HepG2 (cell line): Measurements from ENCODE around the gene CATSPERE. TPM values are rescaled to one million over a fixed set of nuclear protein-coding genes. Genes with fewer than 3 reads are reported as not detected.
A peak's percentile ranks its signal among the peaks of the same experiment; 100 is the strongest.

Source experiments
- CBX1 ChIP-seq: IDR thresholded peaks from one replicate; pipeline ENCODE4 v1.6.1; 2016; ENCODE audit warnings: antibody characterized with exemption, low read depth
- CENPT ChIP-seq: sonication (generic); formaldehyde crosslinking; IDR thresholded peaks from 2 replicates; pipeline ENCODE4 v1.8.0; 2022; ENCODE audit warnings: low read depth, mild to moderate bottlenecking, moderate library complexity, missing genetic modification reagents
- DBP ChIP-seq: sonication (generic); formaldehyde crosslinking; IDR thresholded peaks from 2 replicates; pipeline ENCODE4 v1.4.0; 2020; ENCODE audit warnings: missing genetic modification reagents; ENCODE audit errors: not compliant biosample characterization
- DRAP1 ChIP-seq: IDR thresholded peaks from 2 replicates; pipeline ENCODE4 v1.6.1; 2016; ENCODE audit warnings: missing genetic modification reagents, missing compliant biosample characterization
- HES4 ChIP-seq: sonication (generic); formaldehyde crosslinking; IDR thresholded peaks from 2 replicates; pipeline ENCODE4 v1.9.0; 2021; ENCODE audit warnings: mild to moderate bottlenecking, missing genetic modification reagents, borderline replicate concordance
- HOMEZ ChIP-seq: IDR thresholded peaks from 2 replicates; pipeline ENCODE4 v1.6.1; 2016; ENCODE audit warnings: low read depth
- HOXA5 ChIP-seq: sonication (generic); formaldehyde crosslinking; IDR thresholded peaks from 2 replicates; pipeline ENCODE4 v1.4.0; 2020; ENCODE audit warnings: missing genetic modification reagents
- MXI1 ChIP-seq: IDR thresholded peaks from 3 replicates; pipeline ENCODE4 v1.6.1; 2012; ENCODE audit warnings: low read depth, low read length, inconsistent platforms, borderline replicate concordance
- POLR2AphosphoS5 ChIP-seq: IDR thresholded peaks from 2 replicates; pipeline ENCODE4 v1.6.1; 2012; ENCODE audit warnings: low read depth, low read length
- PTBP1 ChIP-seq: fragments of 200-400 bp; formaldehyde crosslinking; IDR thresholded peaks from 2 replicates; pipeline ENCODE4 v1.6.1; 2018; ENCODE audit warnings: low read length, low read depth; ENCODE audit not compliant: poor library complexity, severe bottlenecking
- ZBTB10 ChIP-seq: sonication (generic); formaldehyde crosslinking; IDR thresholded peaks from 2 replicates; pipeline ENCODE4 v1.4.0; 2020; ENCODE audit warnings: missing genetic modification reagents, borderline replicate concordance
- ZNF407 ChIP-seq: sonication (generic); formaldehyde crosslinking; IDR thresholded peaks from one replicate; pipeline ENCODE4 v1.5.1; 2020; ENCODE audit warnings: mild to moderate bottlenecking, missing genetic modification reagents; ENCODE audit errors: not compliant biosample characterization
- ZNF891 ChIP-seq: sonication (generic); formaldehyde crosslinking; IDR thresholded peaks from 2 replicates; pipeline ENCODE4 v1.5.0; 2020; ENCODE audit warnings: mild to moderate bottlenecking, missing genetic modification reagents
- ZSCAN22 ChIP-seq: sonication (generic); formaldehyde crosslinking; IDR thresholded peaks from 2 replicates; pipeline ENCODE4 v1.4.0; 2020; ENCODE audit warnings: mild to moderate bottlenecking, missing genetic modification reagents
- polyA plus RNA-seq, 8 experiments: library from polyadenylated mRNA; depleted of rRNA in 3 of 8; stranded (reverse) in 7 of 8; unstranded in 1 of 8; fragments of >200 nt; fragmentation: Illumina TruSeq in 4 of 8; extraction: Trizol in 4 of 8; gene quantifications; 2 replicates each; pipeline versions ENCODE4 v1.2.1 to v1.2.3, GENCODE V29; 2011 to 2016; ENCODE audit warnings: low read depth in 4 of 8, missing spikeins in 1 of 8, mixed read lengths in 1 of 8; ENCODE audit not compliant: insufficient read depth in 1 of 8
- total RNA-seq, 5 experiments: library from RNA; depleted of rRNA; stranded (reverse); fragments of >200 nt; fragmentation: Illumina TruSeq; extraction: Trizol; gene quantifications; 2 replicates each; pipeline ENCODE4 v1.2.3, GENCODE V29; 2016; ENCODE audit warnings: low read depth in 1 of 5

Gene CATSPERE
- total and polyA plus RNA-seq, 2 of the 13 experiments (the other 11 are each of a cell fraction or from before 2014, with no cell fraction given), result 0.34 to 0.51 TPM

GRCh38 chr1:244450597-244451538 lies 10.2 kb upstream of the CATSPERE start (continued):
- no peak for TF ChIP-seq ZNF407 (CRISPR knock-in tag)
- TF ChIP-seq MXI1, result no peak; the same call in 2 of the 3 replicates
- no peak; the same call in 1 of the 2 replicates for TF ChIP-seq ZBTB10 (CRISPR knock-in tag)
- 0 out of 2 replicates have a peak, but pooled peaks have one; percentile 11 for TF ChIP-seq HOMEZ (CRISPR knock-in tag)
- no peak for TF ChIP-seq CBX1
- TF ChIP-seq PTBP1, result no peak
- TF ChIP-seq ZNF891 (CRISPR knock-in tag), result no peak
- TF ChIP-seq HOXA5, result no peak
- no peak for TF ChIP-seq DRAP1
- no peak for TF ChIP-seq CENPT (CRISPR knock-in tag)
- TF ChIP-seq ZSCAN22 (CRISPR knock-in tag), result no peak
- no peak for TF ChIP-seq DBP (CRISPR knock-in tag)
- TF ChIP-seq HES4 (CRISPR knock-in tag), result no peak
- no peak; the same call in 1 of the 2 replicates for TF ChIP-seq POLR2AphosphoS5
